HG03575 (cell line): ENCODE measurements around the gene ABCB7.
"Not testable (repeated sequence)": the region's sequence is repeated elsewhere in the genome, so short reads cannot be mapped to it uniquely, and the experiment has no call there.

Source experiments
- ATAC-seq: cut with Tn5 transposase; IDR thresholded peaks from one replicate; pipeline ENCODE4 v1.9.1; 2021; ENCODE audit not compliant: unreplicated experiment, insufficient number of reproducible peaks, low FRiP score; ENCODE audit errors: extremely low read depth

Gene ABCB7

DNA sequence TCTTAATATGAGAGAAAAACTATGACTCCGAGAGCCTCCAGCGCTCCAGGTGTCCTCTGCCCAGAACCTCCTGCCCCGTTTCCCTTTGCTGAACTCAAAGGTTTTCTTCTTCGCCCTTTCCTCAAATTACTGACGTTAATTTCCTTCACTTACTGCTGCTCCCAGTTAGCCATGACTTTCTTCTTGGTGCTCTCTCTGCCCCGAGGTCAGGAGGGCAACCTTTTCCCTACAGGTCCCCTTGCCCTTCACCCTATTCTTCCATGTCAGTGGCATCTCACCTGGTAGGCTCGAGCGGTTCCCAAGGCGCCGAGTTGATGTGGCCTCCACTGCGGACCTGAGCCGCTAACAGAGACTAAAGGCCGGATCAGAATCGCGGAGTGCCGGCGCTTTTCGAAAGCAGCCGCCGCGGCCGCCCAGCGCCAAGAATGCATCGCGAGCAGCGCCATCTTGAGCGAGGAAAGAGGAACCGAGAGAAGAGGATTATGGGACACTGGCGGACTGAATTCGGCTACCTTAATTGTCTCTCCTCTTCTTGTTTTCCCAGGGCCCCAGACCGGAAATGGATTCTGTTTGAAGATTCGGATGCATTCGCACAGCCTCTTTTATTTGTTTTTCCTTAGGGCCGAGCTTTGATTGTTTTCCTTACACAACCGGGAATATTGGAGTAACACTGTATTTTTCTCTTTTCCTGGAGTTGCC, at the start of gene ABCB7:
Gene ABCB7 (minus strand): TSS at position 457 of the 699 bp plus-strand sequence. CDS start 11 bp downstream, at position 446.
- no peak for ATAC-seq

DNA sequence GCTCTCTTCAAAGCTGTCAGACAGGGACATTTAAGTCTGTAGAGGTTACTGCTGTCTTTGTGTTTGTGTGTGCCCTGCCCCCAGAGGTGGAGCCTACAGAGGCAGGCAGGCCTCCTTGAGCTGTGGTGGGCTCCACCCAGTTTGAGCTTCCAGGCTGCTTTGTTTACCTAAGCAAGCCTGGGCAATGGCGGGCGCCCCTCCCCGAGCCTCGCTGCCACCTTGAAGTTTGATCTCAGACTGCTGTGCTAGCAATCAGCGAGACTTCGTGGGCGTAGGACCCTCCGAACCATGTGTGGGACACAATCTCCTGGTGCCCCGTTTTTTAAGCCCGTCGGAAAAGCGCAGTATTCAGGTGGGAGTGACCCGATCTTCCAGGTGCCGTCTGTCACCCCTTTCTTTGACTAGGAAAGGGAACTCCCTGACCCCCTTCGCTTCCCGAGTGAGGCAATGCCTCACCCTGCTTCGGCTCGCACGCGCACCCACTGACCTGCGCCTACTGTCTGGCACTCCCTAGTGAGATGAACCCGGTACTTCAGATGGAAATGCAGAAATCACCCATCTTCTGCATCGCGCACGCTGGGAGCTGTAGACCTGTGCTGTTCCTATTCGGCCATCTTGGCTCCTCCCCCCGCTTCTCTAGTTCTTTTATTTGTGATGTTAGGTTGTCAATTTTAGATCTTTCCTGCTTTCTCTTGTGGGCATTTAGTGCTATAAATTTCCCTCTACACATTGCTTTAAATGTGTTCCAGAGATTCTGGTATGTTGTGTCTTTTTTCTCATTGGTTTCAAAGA, 32.5 kb upstream of the ABCB7 start:
- ATAC-seq: not testable (repeated sequence)

DNA sequence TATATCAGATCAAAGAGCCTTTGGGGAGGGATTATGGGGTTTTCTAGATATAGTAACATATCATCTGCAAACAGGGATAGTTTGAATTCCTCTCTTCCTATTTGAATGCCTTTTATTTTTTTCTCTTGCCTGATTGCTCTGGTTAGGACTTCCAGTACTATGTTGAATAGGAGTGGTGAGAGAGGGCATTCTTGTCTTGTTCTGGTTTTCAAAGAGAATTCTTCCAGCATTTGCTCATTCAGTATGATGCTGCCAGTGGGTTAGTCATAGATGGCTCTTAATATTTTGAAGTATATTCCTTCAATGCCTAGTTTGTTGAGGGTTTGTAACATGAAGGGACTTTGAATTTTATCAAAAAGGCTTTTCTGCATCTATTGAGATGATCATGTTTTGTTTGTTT, 25.6 kb upstream of the ABCB7 start:
- ATAC-seq: no peak

DNA sequence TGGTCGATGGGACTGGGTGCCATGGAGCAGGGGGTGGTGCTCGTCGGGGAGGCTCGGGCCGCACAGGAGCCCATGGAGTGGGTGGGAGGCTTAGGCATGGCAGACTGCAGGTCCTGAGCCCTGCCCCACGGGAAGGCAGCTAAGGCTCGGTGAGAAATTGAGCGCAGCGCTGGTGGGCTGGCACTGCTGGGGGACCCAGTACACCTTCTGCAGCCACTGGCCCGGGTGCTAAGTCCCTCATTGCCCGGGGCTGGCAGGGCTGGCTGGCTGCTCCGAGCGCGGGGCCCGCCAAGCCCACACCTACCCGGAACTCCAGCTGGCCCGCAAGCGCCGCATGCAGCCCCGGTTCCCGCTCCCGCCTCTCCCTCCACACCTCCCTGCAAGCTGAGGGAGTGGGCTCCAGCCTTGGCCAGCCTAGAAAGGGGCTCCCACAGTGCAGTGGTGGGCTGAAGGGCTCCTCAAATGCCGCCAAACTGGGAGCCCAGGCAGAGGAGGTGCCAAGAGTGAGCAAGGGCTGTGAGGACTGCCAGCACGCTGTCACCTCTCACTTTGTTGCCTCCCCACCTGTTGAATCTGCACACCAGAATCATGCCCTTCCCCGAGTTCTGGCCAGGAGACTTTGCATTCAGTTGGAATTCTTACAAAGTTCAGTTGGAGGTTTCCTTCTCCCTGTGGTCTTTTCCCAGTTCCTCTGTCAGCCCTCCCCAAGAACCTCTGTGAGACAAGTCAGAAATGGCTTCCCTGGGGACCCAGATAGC, 23.6 kb upstream of the ABCB7 start:
- ATAC-seq: not testable (repeated sequence)

DNA sequence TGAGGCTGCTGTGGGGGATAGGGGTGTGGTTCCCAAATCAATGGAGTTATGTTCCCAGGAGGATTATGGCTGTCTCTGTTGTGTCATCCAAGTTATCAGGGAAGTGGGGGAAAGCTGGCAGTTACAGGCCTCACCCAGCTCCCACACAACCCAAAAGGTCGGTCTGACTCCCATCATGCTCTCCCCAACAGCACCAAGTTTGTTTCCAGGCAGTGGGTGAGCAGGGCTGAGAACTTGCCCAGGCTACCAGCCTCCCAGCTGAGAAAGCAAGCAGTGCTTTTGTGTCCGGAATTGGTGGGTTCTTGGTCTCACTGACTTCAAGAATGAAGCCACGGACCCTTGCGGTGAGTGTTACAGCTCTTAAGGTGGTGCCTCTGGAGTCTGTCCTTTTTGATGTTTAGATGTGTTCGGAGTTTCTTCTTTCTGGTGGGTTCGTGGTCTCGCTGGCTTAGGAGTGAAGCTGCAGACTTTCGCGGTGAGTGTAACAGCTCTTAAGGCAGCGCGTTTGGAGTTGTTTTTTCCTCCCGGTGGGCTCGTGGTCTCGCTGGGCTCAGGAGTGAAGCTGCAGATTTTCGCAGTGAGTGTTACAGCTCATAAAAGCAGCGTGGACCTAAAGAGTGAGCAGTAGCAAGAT, 16.3 kb upstream of the ABCB7 start:
- ATAC-seq: not testable (repeated sequence)

DNA sequence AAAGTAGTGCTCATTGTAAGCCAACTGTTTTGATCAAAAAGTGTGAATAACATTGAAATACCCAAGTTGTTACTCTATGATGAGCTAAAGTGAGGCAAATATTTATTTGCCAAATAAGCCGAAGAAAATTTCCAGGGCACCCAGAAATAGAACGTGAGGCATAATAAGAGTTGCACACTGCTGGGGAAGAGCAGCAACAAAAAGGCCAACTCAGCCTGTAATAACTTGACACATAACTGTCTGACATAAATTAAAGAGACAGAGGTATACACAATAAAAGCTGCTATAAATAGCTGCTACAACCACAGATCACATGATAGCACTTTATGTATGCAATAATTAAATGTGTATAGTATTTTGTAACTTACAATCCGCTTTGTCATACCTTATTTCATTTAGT, 2.0 kb upstream of the ABCB7 start:
- ATAC-seq: no peak

DNA sequence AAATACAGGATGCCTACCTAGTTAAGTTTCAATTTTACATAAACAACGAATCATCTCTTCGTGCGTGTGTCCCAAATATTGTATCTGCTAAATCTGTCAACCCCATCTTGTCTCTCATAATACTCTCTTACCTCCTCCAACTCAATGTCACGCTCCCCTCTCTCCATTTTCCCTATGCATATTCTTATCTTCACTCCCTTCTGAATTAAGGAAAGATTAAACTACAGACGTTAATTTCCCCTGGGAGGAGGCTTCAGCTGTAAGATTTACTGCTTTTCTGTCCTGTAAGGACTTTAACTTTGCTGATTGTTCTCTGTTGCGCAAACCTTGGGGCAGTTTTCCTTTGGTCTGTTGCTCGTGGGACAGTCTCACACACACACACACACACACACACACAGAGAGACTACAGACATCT, 455 bp upstream of the ABCB7 start:
- ATAC-seq: no peak

DNA sequence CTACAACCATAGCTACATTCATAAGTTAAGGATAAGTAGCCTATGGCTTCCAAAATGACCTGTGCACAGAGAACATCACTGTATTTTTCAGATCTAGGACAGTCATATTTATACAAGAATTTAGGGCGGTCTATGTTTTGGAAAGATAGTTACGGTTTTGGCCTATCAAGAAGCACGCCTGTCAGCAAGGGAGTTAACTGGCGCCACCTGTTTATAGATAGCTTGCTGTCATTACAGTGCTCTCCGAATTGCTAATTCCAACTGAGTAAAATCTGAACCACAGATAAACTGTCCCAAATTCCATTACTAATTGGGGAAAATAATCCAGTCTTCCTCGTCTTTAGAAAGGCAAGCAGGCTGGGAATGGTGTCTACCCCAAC, 646 bp downstream of the ABCB7 start:
- ATAC-seq: no peak

DNA sequence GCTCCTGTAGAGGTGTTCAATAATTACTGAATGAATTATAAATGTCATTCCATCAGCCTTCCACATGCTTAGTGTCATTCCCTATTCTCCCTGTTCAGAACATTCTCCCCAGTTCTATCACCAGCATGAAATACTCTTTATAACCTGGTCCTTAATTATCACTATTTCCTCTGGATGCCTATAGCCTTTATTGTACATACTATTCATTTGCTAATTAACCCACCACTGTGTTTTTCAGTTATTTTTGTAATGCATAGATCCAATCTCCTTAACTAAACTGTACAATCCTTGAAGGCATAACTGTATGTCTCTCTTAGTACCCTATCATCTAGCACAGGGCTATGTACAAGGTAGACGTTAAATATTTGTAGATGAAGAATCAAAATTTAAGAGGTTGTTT, 1.2 kb downstream of the ABCB7 start:
- no peak for ATAC-seq

DNA sequence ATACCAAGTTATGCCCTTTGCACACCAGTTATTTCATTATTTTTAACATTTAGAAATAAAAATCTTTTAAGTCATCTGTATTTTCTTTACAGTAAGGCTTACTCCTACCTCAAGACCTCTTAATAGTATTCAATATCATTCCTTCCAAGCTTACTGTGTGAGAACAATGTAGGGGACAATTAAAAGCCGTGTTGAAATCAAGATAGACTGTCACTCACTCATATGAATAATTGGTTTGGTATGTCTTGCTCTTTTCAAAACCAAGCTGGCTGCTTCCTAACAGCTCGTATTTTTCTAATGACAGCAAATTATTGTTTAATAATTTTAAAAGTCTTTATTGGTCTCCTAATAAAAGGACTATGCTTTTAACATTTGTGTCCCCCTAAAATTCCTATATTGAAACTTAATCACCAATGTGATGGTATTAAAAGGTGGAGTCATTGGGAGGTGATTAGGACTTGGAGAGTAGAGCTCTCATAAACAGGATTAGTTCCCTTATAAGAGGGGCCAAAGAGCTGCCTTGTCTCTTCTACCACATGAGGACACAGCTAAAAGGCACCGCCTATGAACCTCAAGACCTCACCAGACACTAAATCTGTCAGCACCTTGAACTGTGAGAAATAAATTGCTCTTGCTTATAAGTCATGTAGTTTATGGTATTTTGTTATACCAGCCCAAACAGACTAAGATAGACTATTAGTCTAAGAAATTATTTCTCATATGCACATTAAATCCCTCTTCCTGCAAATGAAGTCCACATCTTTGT, 4.1 kb downstream of the ABCB7 start:
- no peak for ATAC-seq

DNA sequence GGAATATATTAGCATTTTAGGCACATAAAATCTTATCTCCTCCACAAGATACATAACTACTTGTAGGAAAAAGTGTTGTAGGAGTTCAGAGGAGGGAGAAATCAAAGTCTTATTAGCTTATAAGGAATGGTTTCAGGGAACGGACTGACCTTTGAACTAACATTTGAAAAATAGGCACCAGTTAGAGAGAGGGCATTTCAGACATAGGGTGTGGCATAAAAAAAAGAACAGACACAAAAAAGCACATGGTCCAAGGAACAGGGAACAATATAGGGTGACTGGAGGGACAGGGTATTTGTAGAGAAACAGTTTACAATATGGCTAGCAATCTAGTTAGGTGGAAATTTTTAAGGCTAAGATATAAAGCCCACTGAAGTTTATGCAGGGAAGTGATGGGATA, 6.4 kb downstream of the ABCB7 start:
- no peak for ATAC-seq

DNA sequence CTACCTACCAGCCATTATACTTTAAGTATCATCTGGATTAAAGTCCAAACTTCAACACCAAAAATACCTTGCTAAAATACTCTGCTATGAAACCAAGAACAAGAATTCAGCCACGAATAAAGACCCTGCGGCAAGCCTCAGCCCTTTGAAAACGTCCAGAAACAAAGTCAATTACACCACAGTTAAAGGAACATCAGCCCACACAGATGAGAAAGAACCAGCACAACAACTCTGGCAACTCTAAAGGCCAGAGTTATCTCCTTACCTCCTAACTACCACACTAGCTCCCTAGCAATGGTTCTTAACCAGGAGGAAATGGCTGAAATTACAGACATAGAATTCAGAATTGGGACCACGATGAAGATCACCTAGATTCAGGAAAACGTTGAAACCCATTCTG, 23.4 kb downstream of the ABCB7 start:
- ATAC-seq: no peak

DNA sequence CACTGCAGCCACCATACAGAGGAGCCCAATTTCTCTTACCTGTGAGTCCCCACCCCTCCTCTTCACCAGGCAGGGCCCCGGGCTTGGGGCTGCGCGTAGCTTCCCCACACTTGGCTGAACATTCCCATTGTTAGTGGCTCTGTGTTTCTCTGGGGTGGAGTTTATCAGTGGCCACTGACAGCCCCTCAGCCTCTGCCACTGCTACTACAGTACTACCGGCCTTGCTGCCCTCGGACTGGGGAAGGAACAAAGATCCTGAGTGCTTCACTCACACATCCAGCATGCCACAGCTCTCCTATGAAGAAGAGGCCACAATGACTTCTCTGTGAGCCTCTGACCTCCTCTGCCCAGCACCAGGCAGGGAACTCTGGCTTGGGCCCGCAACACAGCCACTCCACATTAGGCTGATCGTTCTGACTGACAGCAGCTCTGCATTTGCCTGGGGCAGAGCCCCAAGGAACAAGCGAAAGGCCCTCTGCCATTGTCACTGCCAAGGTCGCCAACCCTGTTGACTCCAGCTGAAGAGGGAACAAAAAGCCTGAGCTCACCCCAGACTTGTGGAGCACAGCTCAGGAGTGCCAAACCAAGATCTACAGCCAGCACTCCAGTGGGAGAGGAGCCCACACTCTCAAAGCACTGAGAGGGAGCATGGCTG, 24.0 kb downstream of the ABCB7 start:
- no peak for ATAC-seq

DNA sequence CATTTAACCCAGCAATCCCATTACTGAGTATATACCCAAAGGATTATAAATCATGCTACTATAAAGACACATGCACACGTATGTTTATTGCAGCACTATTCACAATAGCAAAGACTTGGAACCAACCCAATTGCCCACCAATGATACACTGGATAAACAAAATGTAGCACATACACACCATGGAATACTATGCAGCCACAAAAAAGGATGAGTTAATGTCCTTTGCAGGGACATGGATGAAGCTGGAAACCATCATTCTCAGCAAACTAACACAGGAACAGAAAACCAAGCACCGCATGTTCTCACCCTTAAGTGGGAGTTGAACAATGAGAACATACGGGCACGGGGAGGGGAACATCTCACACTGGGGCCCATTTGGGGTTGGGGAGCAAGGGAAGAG, 27.0 kb downstream of the ABCB7 start:
- ATAC-seq: not testable (repeated sequence)

DNA sequence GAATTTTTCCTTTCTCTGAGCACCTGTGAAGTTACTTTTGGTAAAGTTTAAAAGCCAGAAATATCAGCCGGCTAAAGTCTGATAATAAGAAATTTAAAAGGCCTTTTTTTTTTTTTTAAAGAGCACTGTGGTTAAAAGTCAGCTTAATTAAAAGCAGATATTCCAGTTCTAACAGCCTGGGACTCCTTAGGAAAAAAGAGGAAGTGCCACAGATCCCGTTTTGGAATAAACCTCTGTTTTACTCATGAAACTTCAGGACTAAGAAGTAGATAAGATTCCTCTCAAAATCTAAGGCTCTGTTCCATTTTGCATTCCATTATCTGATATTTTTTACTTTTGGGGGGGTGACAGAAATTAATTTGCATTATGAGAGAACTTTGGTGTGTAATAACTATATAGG, 37.8 kb downstream of the ABCB7 start:
- no peak for ATAC-seq

DNA sequence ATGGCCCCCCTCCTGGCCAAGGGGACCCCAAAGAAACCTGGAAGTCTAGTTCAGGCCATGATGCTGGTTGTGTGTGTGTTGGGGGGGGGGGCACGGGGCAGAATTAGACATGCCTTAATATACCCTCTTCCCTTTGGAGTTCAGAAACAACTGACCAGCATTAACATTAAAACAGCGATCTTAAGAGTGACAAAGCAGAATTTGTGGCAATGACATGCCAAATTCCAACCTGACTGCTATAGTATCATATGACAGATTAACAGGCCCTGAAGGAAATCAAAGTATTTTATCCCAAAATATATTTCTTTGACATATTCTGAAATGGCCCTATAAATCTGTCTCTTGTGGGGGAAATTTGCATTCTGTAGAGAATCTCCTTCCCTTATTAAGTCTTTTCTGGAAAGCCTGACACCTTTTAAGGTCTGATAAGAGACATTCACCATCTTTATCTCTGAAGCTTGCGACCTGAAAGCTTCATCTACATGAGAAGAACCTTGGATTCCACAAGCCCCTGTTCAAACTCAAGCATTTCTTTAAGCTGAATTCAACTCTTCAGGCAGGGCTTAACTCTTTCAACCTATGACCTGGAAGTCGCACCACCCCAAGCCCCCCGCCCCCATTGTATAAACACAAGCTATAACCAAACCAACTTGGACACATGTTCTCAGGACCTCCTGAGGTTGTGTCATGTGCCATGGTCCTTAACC, 40.2 kb downstream of the ABCB7 start:
- no peak for ATAC-seq

DNA sequence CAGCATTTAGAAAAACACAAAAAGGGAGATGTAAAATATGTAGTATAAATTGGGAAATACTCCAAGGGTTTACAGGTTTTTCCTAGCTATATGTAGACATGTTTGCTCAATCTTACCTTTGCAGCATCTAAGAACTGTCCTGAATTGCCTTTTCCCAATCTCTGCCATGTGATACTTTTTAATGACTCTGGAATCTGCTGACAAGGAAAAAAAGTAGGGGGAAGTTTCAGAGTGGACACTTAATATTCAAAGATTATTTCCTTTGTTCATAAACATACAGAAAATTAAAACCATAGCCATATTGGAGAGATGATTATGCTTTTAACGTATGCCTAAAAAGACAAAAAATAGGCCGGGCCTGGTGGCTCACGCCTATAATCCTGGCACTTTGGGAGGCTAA, 41.4 kb downstream of the ABCB7 start:
- ATAC-seq: no peak

DNA sequence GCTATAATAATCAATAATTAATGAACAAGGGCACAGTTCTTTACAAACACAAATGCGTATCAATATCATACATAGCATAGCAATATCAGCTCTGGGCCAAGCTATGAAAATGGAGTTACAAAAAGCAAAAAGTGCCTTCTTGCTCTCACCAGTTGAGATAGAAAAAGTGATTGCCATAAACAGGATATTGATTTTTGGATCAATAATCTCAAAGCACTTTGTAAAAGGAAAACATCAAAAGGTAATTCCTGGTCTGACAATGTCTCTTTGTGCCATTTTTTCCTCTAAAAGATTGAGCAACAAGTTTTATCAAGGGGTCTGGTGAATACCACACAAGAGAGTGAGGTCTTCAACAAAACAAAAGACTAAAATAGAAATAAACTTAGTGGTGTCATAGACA, 42.4 kb downstream of the ABCB7 start:
- no peak for ATAC-seq
